Measurements from ENCODE around the gene HPRT1.

Gene HPRT1

DNA sequence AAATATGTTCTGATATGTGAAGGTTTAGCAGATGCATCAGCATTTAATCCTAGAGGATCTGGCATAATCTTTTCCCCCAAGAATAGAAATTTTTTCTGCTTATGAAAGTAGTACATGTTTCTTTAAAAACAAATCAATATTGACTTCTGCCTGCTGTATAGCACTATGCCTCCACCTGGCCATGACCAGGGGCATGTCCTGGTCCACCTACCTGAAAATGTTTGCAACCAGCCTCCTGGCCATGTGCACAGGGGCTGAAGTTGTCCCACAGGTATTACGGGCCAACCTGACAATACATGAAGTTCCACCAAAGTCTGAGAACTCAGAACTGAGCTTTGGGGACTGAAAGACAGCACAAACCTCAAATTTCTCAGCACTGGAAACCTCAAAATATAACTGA, 10.0 kb downstream of the HPRT1 start:
- H3K27me3 ChIP-seq (ENCODE audit: control insufficient read depth in 5 of 5, insufficient read depth in 4 of 5, low read length in 5 of 5) = no peaks in the 10 kb centered on the region
- H3K9me3 ChIP-seq (ENCODE audit: control insufficient read depth in 5 of 5, low read length in 5 of 5) = no peaks in the 10 kb centered on the region
- no peaks in the 10 kb centered on the region for H3K36me3 ChIP-seq (ENCODE audit: control insufficient read depth in 5 of 5, insufficient read depth in 5 of 5, low read length in 5 of 5)
- peaks cover 0 to 4% (median 0%) of the 10 kb centered on the region in 5 donors for H3K4me1 ChIP-seq (ENCODE audit: control insufficient read depth in 5 of 5, insufficient read depth in 5 of 5, low read length in 5 of 5)
- H3K4me3 ChIP-seq (ENCODE audit: low read depth in 1 of 5, low read length in 5 of 5) = no peak overlapping the region
- no peak overlapping the region for H3K9ac ChIP-seq (ENCODE audit: low read length in 5 of 5)
- H3K27ac ChIP-seq (ENCODE audit: low read depth, low read length) = no peak overlapping the region

- H3K4me1 ChIP-seq (ENCODE audit: control insufficient read depth in 5 of 5, insufficient read depth in 5 of 5, low read length in 5 of 5) = peaks cover 0 to 4% (median 0%) of the 10 kb centered on the region in 5 donors
- no peak overlapping the region for H3K27ac ChIP-seq (ENCODE audit: low read depth, low read length)
- no peaks in the 10 kb centered on the region for H3K27me3 ChIP-seq (ENCODE audit: control insufficient read depth in 5 of 5, insufficient read depth in 4 of 5, low read length in 5 of 5)
- H3K36me3 ChIP-seq (ENCODE audit: control insufficient read depth in 5 of 5, insufficient read depth in 5 of 5, low read length in 5 of 5) = peaks cover 0 to 3% (median 0%) of the 10 kb centered on the region in 5 donors
- no peak overlapping the region for H3K9ac ChIP-seq (ENCODE audit: low read length in 5 of 5)
- H3K9me3 ChIP-seq (ENCODE audit: control insufficient read depth in 5 of 5, low read length in 5 of 5) = no peaks in the 10 kb centered on the region
- no peak overlapping the region for H3K4me3 ChIP-seq (ENCODE audit: low read depth in 1 of 5, low read length in 5 of 5)
Observed at GRCh38 chrX:134472041-134472440, 12.1 kb downstream of the HPRT1 start.

DNA sequence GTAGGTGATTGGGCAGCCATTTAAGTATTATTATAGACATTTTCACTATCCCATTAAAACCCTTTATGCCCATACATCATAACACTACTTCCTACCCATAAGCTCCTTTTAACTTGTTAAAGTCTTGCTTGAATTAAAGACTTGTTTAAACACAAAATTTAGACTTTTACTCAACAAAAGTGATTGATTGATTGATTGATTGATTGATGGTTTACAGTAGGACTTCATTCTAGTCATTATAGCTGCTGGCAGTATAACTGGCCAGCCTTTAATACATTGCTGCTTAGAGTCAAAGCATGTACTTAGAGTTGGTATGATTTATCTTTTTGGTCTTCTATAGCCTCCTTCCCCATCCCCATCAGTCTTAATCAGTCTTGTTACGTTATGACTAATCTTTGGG, 16.3 kb downstream of the HPRT1 start:
- Histone ChIP-seq H3K4me3 (ENCODE audit: low read depth in 1 of 5, low read length in 5 of 5) (no peak overlapping the region), H3K9me3 (ENCODE audit: control insufficient read depth in 5 of 5, low read length in 5 of 5) (no peaks in the 10 kb centered on the region), H3K9ac (ENCODE audit: low read length in 5 of 5) (no peak overlapping the region), H3K27ac (ENCODE audit: low read depth, low read length) (no peak overlapping the region), H3K4me1 (ENCODE audit: control insufficient read depth in 5 of 5, insufficient read depth in 5 of 5, low read length in 5 of 5) (peaks cover 0 to 4% (median 0%) of the 10 kb centered on the region in 5 donors), H3K27me3 (ENCODE audit: control insufficient read depth in 5 of 5, insufficient read depth in 4 of 5, low read length in 5 of 5) (no peaks in the 10 kb centered on the region), H3K36me3 (ENCODE audit: control insufficient read depth in 5 of 5, insufficient read depth in 5 of 5, low read length in 5 of 5) (peaks cover 0 to 3% (median 0%) of the 10 kb centered on the region in 5 donors)

DNA sequence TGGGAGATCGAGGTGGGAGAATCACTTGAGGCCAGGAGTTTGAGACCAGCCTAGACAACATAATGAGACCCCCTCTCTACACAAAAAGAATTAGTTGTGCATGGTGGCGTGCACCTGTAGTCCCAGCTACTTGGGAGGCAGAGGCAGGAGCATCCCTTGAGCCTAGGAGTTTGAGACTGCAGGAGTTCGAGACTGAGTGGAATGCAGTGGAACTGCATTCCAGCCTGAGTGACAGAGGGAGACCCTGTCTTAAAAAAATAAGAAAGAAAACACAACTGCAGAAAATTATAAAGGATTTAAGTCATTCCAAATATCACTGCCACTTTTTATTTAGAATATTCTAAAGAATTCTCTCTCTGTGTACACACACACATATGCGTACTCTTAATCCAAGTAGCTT, 18.4 kb downstream of the HPRT1 start:
- no peak overlapping the region for H3K27ac ChIP-seq (ENCODE audit: low read depth, low read length)
- no peak overlapping the region for H3K4me3 ChIP-seq (ENCODE audit: low read depth in 1 of 5, low read length in 5 of 5)
- H3K4me1 ChIP-seq (ENCODE audit: control insufficient read depth in 5 of 5, insufficient read depth in 5 of 5, low read length in 5 of 5) = peaks cover 0 to 4% (median 0%) of the 10 kb centered on the region in 5 donors
- H3K9me3 ChIP-seq (ENCODE audit: control insufficient read depth in 5 of 5, low read length in 5 of 5) = no peaks in the 10 kb centered on the region
- peaks cover 0 to 3% (median 0%) of the 10 kb centered on the region in 5 donors for H3K27me3 ChIP-seq (ENCODE audit: control insufficient read depth in 5 of 5, insufficient read depth in 4 of 5, low read length in 5 of 5)
- H3K36me3 ChIP-seq (ENCODE audit: control insufficient read depth in 5 of 5, insufficient read depth in 5 of 5, low read length in 5 of 5) = peaks cover 0 to 3% (median 0%) of the 10 kb centered on the region in 5 donors
- no peak overlapping the region for H3K9ac ChIP-seq (ENCODE audit: low read length in 5 of 5)

DNA sequence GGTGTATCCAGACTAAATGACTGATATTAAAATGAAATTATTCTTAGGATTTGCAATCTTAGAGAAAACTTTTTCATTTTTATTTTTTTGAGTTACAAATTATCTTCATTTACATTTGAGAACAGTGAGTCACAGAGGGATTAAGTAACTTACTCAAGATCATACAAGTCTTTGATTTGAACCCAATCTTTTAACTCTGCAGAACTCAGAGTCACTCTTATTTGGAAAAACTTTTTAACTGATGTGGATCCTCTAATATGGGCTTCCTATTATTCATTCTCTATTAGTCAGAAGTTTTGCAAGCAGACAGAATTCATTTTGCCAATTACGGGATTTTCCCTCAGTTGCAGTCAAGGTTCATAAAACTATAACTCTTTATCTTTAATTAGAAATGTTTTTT, 20.1 kb downstream of the HPRT1 start:
- H3K9ac ChIP-seq (ENCODE audit: low read length in 5 of 5) = no peak overlapping the region
- peaks cover 0 to 3% (median 0%) of the 10 kb centered on the region in 5 donors for H3K36me3 ChIP-seq (ENCODE audit: control insufficient read depth in 5 of 5, insufficient read depth in 5 of 5, low read length in 5 of 5)
- H3K4me3 ChIP-seq (ENCODE audit: low read depth in 1 of 5, low read length in 5 of 5) = no peak overlapping the region
- no peak overlapping the region for H3K27ac ChIP-seq (ENCODE audit: low read depth, low read length)
- no peaks in the 10 kb centered on the region for H3K9me3 ChIP-seq (ENCODE audit: control insufficient read depth in 5 of 5, low read length in 5 of 5)
- peaks cover 0 to 3% (median 0%) of the 10 kb centered on the region in 5 donors for H3K27me3 ChIP-seq (ENCODE audit: control insufficient read depth in 5 of 5, insufficient read depth in 4 of 5, low read length in 5 of 5)
- H3K4me1 ChIP-seq (ENCODE audit: control insufficient read depth in 5 of 5, insufficient read depth in 5 of 5, low read length in 5 of 5) = no peaks in the 10 kb centered on the region

DNA sequence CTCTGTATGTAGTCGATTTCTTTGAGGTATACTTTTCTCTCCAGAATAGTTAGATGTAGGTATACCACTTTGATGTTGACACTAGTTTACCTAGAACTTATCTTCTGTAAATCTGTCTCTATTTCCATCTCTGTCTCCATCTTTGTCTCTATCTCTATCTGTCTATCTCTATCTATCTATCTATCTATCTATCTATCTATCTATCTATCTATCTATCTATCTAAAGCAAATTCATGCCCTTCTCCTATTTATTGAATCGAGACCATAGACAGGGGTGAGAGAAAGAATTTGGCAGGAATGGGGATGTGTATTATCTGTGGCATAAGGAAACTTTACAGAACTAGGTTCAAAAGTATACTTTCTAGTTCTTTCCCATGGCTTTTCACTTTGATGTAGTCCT, 21.4 kb downstream of the HPRT1 start:
- Histone ChIP-seq H3K27ac (ENCODE audit: low read depth, low read length) (no peak overlapping the region), H3K36me3 (ENCODE audit: control insufficient read depth in 5 of 5, insufficient read depth in 5 of 5, low read length in 5 of 5) (no peaks in the 10 kb centered on the region), H3K4me1 (ENCODE audit: control insufficient read depth in 5 of 5, insufficient read depth in 5 of 5, low read length in 5 of 5) (no peaks in the 10 kb centered on the region), H3K4me3 (ENCODE audit: low read depth in 1 of 5, low read length in 5 of 5) (no peak overlapping the region), H3K9me3 (ENCODE audit: control insufficient read depth in 5 of 5, low read length in 5 of 5) (no peaks in the 10 kb centered on the region), H3K9ac (ENCODE audit: low read length in 5 of 5) (no peak overlapping the region), H3K27me3 (ENCODE audit: control insufficient read depth in 5 of 5, insufficient read depth in 4 of 5, low read length in 5 of 5) (peaks cover 0 to 3% (median 0%) of the 10 kb centered on the region in 5 donors)

DNA sequence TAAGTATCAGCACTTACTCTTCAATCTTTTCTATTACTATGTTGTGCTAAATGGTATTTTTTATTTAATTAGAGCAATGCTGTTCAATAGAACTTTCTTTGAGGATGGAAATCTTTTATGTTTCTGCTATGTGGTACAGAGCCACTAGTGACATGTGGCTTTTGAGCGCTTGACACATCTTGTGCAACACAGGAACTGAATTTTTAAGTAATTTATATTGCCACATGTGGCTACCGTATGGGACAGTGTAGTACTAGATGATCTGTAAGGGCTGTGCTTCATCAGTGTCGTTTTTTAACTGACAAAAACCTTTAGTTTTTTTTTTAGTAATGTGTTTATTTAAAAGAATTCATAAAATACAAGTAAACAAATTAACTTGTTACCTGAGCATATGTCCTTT, 22.4 kb downstream of the HPRT1 start:
- Histone ChIP-seq H3K27ac (ENCODE audit: low read depth, low read length) (no peak overlapping the region), H3K4me3 (ENCODE audit: low read depth in 1 of 5, low read length in 5 of 5) (no peak overlapping the region), H3K4me1 (ENCODE audit: control insufficient read depth in 5 of 5, insufficient read depth in 5 of 5, low read length in 5 of 5) (no peaks in the 10 kb centered on the region), H3K27me3 (ENCODE audit: control insufficient read depth in 5 of 5, insufficient read depth in 4 of 5, low read length in 5 of 5) (peaks cover 0 to 3% (median 0%) of the 10 kb centered on the region in 5 donors), H3K9ac (ENCODE audit: low read length in 5 of 5) (no peak overlapping the region), H3K9me3 (ENCODE audit: control insufficient read depth in 5 of 5, low read length in 5 of 5) (no peaks in the 10 kb centered on the region), H3K36me3 (ENCODE audit: control insufficient read depth in 5 of 5, insufficient read depth in 5 of 5, low read length in 5 of 5) (no peaks in the 10 kb centered on the region)

- Histone ChIP-seq H3K4me1 (ENCODE audit: control insufficient read depth in 5 of 5, insufficient read depth in 5 of 5, low read length in 5 of 5) (no peaks in the 10 kb centered on the region), H3K27ac (ENCODE audit: low read depth, low read length) (no peak overlapping the region), H3K27me3 (ENCODE audit: control insufficient read depth in 5 of 5, insufficient read depth in 4 of 5, low read length in 5 of 5) (peaks cover 0 to 3% (median 0%) of the 10 kb centered on the region in 5 donors), H3K4me3 (ENCODE audit: low read depth in 1 of 5, low read length in 5 of 5) (no peak overlapping the region), H3K36me3 (ENCODE audit: control insufficient read depth in 5 of 5, insufficient read depth in 5 of 5, low read length in 5 of 5) (no peaks in the 10 kb centered on the region), H3K9ac (ENCODE audit: low read length in 5 of 5) (no peak overlapping the region), H3K9me3 (ENCODE audit: control insufficient read depth in 5 of 5, low read length in 5 of 5) (no peaks in the 10 kb centered on the region)
Observed at GRCh38 chrX:134484039-134484438, 24.1 kb downstream of the HPRT1 start.

DNA sequence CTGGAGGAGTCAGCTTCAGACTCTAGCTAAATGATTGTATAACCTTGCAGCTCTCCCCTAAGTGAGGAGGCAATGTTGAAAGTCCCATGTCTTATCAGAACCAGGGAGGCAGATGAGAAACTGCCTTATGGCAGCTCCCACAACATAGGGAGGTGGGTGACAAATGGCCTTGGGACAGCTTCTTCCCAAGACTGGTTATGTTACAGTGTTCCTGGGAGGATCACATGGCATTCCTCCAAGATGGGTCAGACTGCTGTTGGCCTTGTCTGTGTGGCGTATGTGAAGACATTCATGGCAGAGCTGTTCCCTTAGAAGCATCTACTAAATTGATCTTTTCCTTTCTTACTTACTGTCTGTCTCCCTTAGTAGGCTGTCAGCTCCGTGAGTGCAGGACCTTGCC, 42.0 kb downstream of the HPRT1 start:
- Histone ChIP-seq H3K36me3 (ENCODE audit: control insufficient read depth in 5 of 5, insufficient read depth in 5 of 5, low read length in 5 of 5) (peaks cover 0 to 7% (median 0%) of the 10 kb centered on the region in 5 donors), H3K9me3 (ENCODE audit: control insufficient read depth in 5 of 5, low read length in 5 of 5) (no peaks in the 10 kb centered on the region), H3K4me1 (ENCODE audit: control insufficient read depth in 5 of 5, insufficient read depth in 5 of 5, low read length in 5 of 5) (no peaks in the 10 kb centered on the region), H3K4me3 (ENCODE audit: low read depth in 1 of 5, low read length in 5 of 5) (no peak overlapping the region), H3K27ac (ENCODE audit: low read depth, low read length) (no peak overlapping the region), H3K27me3 (ENCODE audit: control insufficient read depth in 5 of 5, insufficient read depth in 4 of 5, low read length in 5 of 5) (peaks cover 0 to 2% (median 0%) of the 10 kb centered on the region in 5 donors), H3K9ac (ENCODE audit: low read length in 5 of 5) (no peak overlapping the region)

DNA sequence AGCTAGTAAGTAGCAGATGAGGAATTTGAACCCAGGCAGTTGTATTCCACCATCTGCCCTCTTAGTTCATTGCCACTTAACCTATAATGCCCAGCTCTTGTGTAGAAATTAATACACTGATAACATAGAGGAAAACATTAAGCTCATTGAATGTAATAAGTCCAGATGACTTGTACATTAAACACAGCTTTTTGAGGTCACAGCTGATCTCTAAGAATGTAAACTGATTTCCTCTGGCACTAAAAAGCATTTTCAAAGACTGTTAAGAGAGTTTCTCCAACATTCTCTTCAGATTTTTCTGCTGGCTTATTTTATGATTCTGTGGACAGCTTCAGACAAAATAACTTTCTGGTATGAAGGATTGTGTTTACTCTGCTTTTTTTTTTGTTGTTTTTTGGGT, 42.7 kb downstream of the HPRT1 start:
- H3K27me3 ChIP-seq (ENCODE audit: control insufficient read depth in 5 of 5, insufficient read depth in 4 of 5, low read length in 5 of 5) = peaks cover 0 to 2% (median 2%) of the 10 kb centered on the region in 5 donors
- H3K4me3 ChIP-seq (ENCODE audit: low read depth in 1 of 5, low read length in 5 of 5) = no peak overlapping the region
- H3K9ac ChIP-seq (ENCODE audit: low read length in 5 of 5) = no peak overlapping the region
- peaks cover 0 to 7% (median 0%) of the 10 kb centered on the region in 5 donors for H3K36me3 ChIP-seq (ENCODE audit: control insufficient read depth in 5 of 5, insufficient read depth in 5 of 5, low read length in 5 of 5)
- no peak overlapping the region for H3K27ac ChIP-seq (ENCODE audit: low read depth, low read length)
- H3K9me3 ChIP-seq (ENCODE audit: control insufficient read depth in 5 of 5, low read length in 5 of 5) = no peaks in the 10 kb centered on the region
- no peaks in the 10 kb centered on the region for H3K4me1 ChIP-seq (ENCODE audit: control insufficient read depth in 5 of 5, insufficient read depth in 5 of 5, low read length in 5 of 5)

DNA sequence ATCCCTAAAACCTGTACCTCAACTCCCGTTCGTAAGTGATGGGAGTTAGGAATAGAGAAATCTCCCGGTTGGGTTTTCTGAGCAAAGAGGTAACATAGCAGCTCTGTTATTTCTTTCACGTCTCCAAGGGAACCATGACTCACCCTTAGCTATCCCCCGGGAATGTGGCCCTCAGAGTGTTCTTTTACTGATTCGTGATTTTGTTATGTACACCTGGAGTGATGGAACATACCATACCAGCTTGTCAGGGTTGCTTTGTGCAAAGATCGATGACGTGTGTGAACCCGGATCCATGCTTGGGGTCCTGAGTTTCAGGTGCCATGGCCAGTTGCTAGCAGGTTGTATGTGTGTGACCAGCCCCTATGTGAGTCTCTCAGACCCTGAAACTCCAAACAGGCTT, 52.6 kb downstream of the HPRT1 start:
- no peaks in the 10 kb centered on the region for H3K9me3 ChIP-seq (ENCODE audit: control insufficient read depth in 5 of 5, low read length in 5 of 5)
- peaks cover 0 to 4% (median 0%) of the 10 kb centered on the region in 5 donors for H3K27me3 ChIP-seq (ENCODE audit: control insufficient read depth in 5 of 5, insufficient read depth in 4 of 5, low read length in 5 of 5)
- no peak overlapping the region for H3K4me3 ChIP-seq (ENCODE audit: low read depth in 1 of 5, low read length in 5 of 5)
- H3K27ac ChIP-seq (ENCODE audit: low read depth, low read length) = no peak overlapping the region
- no peak overlapping the region for H3K9ac ChIP-seq (ENCODE audit: low read length in 5 of 5)
- no peaks in the 10 kb centered on the region for H3K36me3 ChIP-seq (ENCODE audit: control insufficient read depth in 5 of 5, insufficient read depth in 5 of 5, low read length in 5 of 5)
- H3K4me1 ChIP-seq (ENCODE audit: control insufficient read depth in 5 of 5, insufficient read depth in 5 of 5, low read length in 5 of 5) = no peaks in the 10 kb centered on the region
